Muscle layer of colon (tissue), 2 donors: ENCODE results near the gene CDK5RAP1.
"Not testable (repeated sequence)": the region's sequence is repeated elsewhere in the genome, so short reads cannot be mapped to it uniquely, and the experiment has no call there.

Experiments used
- H3K27ac ChIP-seq: one replicate; pipeline ENCODE4 v1.7.0; 2013; ENCODE audit warnings: low read depth, mild to moderate bottlenecking, low read length, moderate library complexity
- H3K27me3 ChIP-seq, 2 donors: one replicate each; pipeline ENCODE4 v1.7.0; 2013; ENCODE audit warnings: low read length in 2 of 2, mild to moderate bottlenecking in 2 of 2; ENCODE audit not compliant: insufficient read depth in 2 of 2, control insufficient read depth in 1 of 2
- H3K36me3 ChIP-seq: one replicate; pipeline ENCODE4 v1.7.0; 2013; ENCODE audit warnings: mild to moderate bottlenecking, low read length; ENCODE audit not compliant: insufficient read depth
- H3K4me1 ChIP-seq: one replicate; pipeline ENCODE4 v1.7.0; 2013; ENCODE audit warnings: mild to moderate bottlenecking, low read length; ENCODE audit not compliant: insufficient read depth
- H3K4me3 ChIP-seq, 2 donors: one replicate each; pipeline ENCODE4 v1.7.0; 2013; ENCODE audit warnings: low read length in 2 of 2, low read depth in 1 of 2, mild to moderate bottlenecking in 1 of 2, moderate library complexity in 1 of 2
- H3K9ac ChIP-seq: one replicate; pipeline ENCODE4 v1.7.0; 2013; ENCODE audit warnings: low read length
- H3K9me3 ChIP-seq: one replicate; pipeline ENCODE4 v1.7.0; 2013; ENCODE audit warnings: mild to moderate bottlenecking, low read length
- donor health status: abdominal sarcoma.
- donor health status: Adenocarcinoma of cecum.

CDK5RAP1 gene

DNA sequence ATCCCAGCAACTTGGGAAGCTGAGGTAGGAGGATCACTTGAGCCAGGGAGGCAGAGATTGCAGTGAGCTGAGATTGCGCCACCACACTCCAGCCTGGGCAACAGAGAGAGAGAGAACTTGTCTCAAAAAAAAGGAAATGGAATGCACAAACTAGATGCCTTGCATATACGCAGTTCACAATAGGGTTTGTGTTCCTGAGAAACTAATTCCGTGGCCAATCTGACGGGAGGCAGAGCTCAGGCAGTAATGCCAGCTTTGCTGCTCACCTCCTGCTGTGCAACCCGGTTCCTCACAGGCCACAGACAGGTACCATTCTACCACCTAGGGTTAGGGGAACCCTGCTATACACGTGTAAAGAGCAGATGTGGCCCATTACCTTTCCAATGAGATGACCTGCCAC, 1.4 kb downstream of the CDK5RAP1 start:
- Histone ChIP-seq H3K9me3 (no peaks in the 10 kb centered on the region), H3K27me3 (no peaks in the 10 kb centered on the region), H3K27ac (no peak overlapping the region), H3K4me1 (peaks cover 23% of the 10 kb centered on the region), H3K4me3 (peak overlapping the region in 1 of 2 donors; percentile 96), H3K36me3 (peaks cover 5% of the 10 kb centered on the region), H3K9ac (no peak overlapping the region)

DNA sequence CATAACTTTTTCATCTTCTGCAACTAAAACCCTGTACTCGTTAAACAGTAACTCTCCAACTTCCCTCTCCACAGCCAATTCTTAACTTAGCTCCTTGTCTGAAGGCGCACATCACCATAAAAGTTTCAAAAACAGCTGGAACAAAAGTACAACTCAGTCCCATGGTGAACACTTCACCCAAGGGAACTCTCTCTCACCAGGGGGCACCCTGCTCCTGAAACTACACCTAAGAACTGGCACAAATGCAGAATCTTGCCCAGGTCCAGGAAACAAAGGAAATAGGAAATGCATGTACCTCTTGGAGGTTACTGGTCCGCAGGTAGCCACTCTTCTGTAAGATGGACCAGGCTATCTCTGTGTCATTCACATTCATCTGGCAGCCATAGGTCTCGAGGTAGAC, 6.6 kb downstream of the CDK5RAP1 start:
- Histone ChIP-seq H3K27me3 (no peaks in the 10 kb centered on the region), H3K36me3 (peaks cover 33% of the 10 kb centered on the region), H3K9me3 (no peaks in the 10 kb centered on the region), H3K9ac (no peak overlapping the region), H3K27ac (no peak overlapping the region), H3K4me1 (peaks cover under 1% of the 10 kb centered on the region), H3K4me3 (no peak overlapping the region)

DNA sequence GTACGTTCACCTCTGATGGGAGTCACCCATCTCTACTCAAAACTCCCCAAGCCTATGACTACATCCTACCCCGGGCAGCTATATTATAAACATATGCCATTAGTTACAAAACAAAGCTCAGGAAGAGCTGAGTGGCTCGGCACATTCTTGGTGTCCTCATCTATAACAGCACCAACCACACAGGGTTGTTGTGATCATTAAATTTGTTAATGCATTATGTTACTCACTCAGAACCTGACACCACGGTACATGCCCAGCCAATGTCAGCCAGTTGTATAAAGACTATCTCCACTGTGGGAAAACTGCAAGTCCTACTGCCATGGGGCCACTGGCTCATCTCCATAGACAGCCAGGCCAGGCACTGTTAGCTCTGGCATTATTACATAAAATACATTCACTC, 7.7 kb downstream of the CDK5RAP1 start:
- Histone ChIP-seq H3K36me3 (peaks cover 33% of the 10 kb centered on the region), H3K27me3 (no peaks in the 10 kb centered on the region), H3K27ac (no peak overlapping the region)

DNA sequence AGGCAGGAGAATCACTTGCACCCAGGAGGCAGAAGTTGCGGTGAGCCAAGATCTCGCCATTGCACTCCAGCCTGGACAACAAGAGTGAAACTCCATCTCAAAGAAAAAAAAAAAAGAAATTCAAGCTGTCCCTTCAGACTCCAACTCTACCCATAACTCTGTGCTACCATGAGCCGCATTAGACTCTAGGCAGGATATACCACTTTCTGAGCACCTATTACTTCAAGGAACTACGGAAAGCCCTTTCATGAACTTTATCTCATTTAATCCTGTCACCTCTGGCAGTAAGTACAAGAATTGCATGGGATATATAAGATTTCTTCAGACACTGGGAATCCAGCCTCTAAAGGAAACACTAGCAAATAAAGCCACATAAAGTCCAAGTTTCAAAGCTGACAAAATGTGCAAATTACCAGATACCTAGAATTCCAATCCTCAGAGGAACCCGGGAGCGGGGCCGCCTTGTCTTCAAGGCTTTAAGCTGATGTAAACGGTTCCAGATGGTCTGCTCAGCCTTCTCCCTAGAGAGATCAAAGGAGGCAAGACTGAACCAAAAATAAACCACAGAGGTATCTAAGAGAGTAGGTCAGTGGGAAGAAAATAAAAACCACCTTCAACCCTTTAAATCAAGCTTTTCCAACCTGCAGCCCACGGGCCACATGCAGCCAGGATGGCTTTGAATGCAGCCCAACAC, 9.4 kb downstream of the CDK5RAP1 start:
- Histone ChIP-seq H3K36me3 (peaks cover 39% of the 10 kb centered on the region), H3K9me3 (no peaks in the 10 kb centered on the region), H3K9ac (no peak overlapping the region), H3K27ac (no peak overlapping the region), H3K4me3 (no peak overlapping the region), H3K4me1 (no peaks in the 10 kb centered on the region), H3K27me3 (no peaks in the 10 kb centered on the region)

More for the DNA sequence above, 7.7 kb downstream of the CDK5RAP1 start:
- no peak overlapping the region for H3K4me3 ChIP-seq
- no peaks in the 10 kb centered on the region for H3K4me1 ChIP-seq
- no peak overlapping the region for H3K9ac ChIP-seq
- no peaks in the 10 kb centered on the region for H3K9me3 ChIP-seq

DNA sequence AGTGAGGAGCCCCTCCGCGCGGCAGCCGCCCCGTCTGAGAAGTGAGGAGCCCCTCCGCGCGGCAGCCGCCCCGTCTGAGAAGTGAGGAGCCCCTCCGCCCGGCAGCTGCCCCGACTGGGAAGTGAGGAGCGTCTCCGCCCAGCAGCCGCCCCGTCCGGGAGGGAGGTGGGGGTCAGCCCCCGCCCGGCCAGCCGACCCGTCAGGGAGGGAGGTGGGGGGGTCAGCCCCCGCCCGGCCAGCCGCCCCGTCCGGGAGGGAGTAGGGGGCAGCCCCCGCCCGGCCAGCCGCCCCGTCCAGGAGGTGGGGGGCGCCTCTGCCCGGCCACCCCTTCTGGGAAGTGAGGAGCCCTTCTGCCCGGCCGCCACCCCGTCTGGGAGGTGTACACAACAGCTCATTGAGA, 12.0 kb downstream of the CDK5RAP1 start:
- not testable (repeated sequence) for H3K27me3 ChIP-seq, H3K9me3 ChIP-seq, H3K4me1 ChIP-seq, H3K27ac ChIP-seq, H3K9ac ChIP-seq, H3K4me3 ChIP-seq
- peaks cover 49% of the 10 kb centered on the region for H3K36me3 ChIP-seq

DNA sequence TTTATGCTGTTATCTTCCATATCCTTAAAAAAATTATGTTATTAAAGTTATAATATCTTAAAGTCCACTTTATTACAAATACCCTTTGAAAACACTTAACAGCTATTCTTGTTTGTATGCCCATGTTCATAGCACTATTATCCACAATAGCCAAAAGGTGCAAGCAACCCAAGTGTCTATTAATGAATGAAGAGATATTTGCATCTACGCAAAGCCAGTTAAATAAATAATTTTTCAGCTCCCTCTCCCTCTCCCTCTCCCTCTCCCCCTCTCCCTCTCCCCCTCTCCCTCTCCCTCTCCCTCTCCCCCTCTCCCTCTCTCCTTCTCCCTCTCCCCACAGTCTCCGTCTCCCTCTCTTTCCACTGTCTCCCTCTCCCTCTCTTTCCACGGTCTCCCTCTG, 13.1 kb downstream of the CDK5RAP1 start:
- Histone ChIP-seq H3K9ac (no peak overlapping the region), H3K27me3 (no peaks in the 10 kb centered on the region), H3K4me3 (no peak overlapping the region), H3K27ac (no peak overlapping the region), H3K36me3 (peaks cover 44% of the 10 kb centered on the region), H3K9me3 (no peaks in the 10 kb centered on the region), H3K4me1 (no peaks in the 10 kb centered on the region)

DNA sequence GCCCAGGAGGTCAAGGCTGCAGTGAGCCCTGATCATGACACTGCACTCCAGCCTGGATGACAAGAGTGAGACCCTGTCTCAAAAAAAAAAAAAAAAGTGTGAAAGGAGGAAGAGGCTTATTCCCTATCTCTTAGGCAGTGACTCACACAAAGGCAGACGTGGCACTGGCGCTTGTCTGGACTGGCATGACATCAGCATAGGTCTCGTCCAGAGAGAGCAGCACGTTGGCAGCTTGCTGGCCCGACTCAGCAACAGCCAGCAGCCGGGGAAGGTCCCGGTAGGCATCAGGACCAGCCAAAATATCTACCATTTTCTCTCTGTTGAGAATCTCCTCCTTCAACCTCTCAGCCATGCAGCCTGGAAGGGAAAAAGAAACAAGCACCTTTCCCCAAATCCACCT, 14.1 kb downstream of the CDK5RAP1 start:
- Histone ChIP-seq H3K4me3 (no peak overlapping the region), H3K27ac (no peak overlapping the region), H3K27me3 (no peaks in the 10 kb centered on the region), H3K9me3 (no peaks in the 10 kb centered on the region), H3K36me3 (peaks cover 43% of the 10 kb centered on the region), H3K4me1 (no peaks in the 10 kb centered on the region), H3K9ac (no peak overlapping the region)

DNA sequence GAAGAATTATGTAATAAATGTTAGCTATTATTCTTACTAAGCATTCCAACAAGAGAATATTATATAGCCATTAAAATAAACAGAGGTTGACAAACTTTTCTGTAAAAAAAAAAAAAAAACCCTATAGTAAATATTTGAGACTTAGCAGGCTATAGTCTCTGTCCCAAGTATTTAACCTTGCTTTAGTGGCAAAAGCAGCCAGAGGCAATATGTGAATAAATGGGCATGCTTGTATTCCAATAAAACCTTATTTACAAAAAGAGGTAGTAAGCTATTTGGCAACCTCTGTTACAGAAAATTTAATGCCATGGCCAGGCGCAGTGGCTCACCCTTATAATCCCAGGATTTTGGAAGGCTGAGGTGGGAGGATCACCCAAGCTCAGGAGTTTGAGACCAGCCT, 14.6 kb downstream of the CDK5RAP1 start:
- H3K4me1 ChIP-seq, result no peaks in the 10 kb centered on the region
- H3K27ac ChIP-seq, result no peak overlapping the region
- no peaks in the 10 kb centered on the region for H3K27me3 ChIP-seq
- H3K9ac ChIP-seq, result no peak overlapping the region
- H3K4me3 ChIP-seq, result no peak overlapping the region
- H3K9me3 ChIP-seq, result no peaks in the 10 kb centered on the region
- peaks cover 40% of the 10 kb centered on the region for H3K36me3 ChIP-seq

DNA sequence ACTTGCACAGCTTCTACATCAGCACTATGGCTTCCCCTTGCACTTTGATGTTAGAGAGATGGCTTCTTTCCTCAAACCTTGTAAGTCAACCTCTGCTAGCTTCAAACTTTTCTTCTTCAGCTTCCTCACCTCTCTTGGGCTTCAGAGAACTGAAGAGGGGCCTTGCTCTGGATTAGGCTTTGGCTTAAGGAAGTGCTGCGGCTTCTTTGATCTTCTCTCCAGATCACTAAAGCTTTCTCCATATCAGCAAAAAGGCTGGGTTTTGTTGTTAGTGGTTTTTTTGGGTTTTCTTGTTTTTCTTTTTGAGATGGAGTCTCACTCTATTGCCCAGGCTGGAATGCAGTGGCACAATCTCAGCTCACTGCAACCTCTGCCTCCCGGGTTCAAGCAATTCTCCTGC, 24.0 kb downstream of the CDK5RAP1 start:
- Histone ChIP-seq H3K27me3 (no peaks in the 10 kb centered on the region), H3K36me3 (peaks cover 38% of the 10 kb centered on the region), H3K9me3 (no peaks in the 10 kb centered on the region), H3K27ac (no peak overlapping the region), H3K4me1 (no peaks in the 10 kb centered on the region), H3K9ac (no peak overlapping the region), H3K4me3 (no peak overlapping the region)

DNA sequence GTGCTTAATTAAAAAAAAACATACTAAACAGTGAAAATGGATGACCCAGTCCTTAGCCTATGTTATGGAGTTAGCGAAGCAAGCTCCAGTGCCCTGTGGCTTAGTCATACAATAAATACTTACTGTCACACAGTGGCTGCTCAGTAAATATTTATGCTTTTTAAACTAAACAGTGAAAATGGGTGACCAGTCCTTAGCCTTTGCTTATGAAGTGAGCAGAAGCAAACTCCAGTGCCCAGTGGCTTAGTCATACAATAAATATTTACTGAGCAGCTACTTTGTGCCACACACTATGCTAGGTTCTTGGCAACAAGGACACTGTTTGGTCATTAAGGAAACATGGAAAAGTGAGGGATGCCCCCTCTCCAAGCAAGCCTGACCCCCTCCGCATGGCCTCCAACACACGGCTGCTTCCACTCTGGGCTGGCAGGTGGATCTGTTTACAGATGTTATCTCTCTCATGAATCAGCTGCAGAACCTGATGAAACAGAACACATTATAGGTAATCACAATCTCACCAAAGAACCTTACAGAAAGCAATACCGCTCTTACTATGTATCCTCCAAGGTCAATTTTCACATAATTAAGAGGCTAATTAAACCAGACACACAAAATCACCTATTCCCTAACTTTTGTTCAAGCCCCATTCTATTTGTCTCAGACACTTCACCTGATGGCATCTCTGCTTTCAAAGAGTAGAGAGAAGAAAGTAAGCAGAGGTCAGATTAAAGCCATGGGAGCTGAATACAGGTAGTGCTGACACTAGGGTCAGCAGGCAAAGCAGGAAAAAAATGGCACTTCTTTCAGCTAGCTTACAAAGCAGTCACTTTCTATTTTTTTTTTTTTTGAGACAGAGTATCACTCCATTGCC, 27.3 kb downstream of the CDK5RAP1 start:
- Histone ChIP-seq H3K4me3 (no peak overlapping the region), H3K4me1 (no peaks in the 10 kb centered on the region), H3K27ac (no peak overlapping the region), H3K36me3 (peaks cover 52% of the 10 kb centered on the region), H3K27me3 (no peaks in the 10 kb centered on the region), H3K9me3 (no peaks in the 10 kb centered on the region), H3K9ac (no peak overlapping the region)

DNA sequence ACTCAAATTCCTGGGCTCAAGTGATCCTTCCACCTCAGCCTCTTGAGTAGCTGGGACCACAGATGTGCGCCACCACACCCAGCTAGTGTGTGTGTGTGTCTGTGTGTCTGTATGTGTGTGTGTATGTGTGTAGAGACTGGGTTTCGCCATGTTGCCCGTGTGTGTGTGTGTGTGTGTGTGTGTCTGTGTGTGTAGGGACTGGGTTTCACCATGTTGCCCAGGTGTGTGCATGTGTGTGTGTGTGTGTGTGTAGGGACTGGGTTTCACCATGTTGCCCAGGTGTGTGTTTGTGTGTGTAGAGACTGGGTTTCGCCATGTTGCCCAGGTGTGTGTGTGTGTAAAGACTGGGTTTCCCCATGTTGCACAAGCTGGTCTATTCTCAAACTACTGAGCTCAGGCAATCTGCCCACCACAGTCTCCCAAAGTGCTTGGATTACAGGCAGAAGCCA, 28.3 kb downstream of the CDK5RAP1 start:
- no peaks in the 10 kb centered on the region for H3K4me1 ChIP-seq
- peaks cover 44% of the 10 kb centered on the region for H3K36me3 ChIP-seq
- no peak overlapping the region for H3K9ac ChIP-seq
- no peak overlapping the region for H3K27ac ChIP-seq
- H3K4me3 ChIP-seq, result no peak overlapping the region
- H3K27me3 ChIP-seq, result no peaks in the 10 kb centered on the region
- no peaks in the 10 kb centered on the region for H3K9me3 ChIP-seq
